Subcutaneous adipose tissue (tissue), 4 donors: Measurements from ENCODE around the gene KCNAB2. TPM values are rescaled to one million over a fixed set of nuclear protein-coding genes. Genes with fewer than 3 reads are reported as not detected.

ENCODE experiments used
- total RNA-seq, 4 donors: library from RNA; depleted of rRNA; stranded (reverse); fragments of >200 nt; gene quantifications; one replicate each; pipeline ENCODE4 v1.1.0, GENCODE V29; 2016
- TF ChIP-seq, protein P1 (sequence below): fragments of 450-650 bp; IDR thresholded peaks from one replicate; pipeline ENCODE4 v1.5.1; 2016; ENCODE audit warnings: low read depth, mild to moderate bottlenecking, control low read depth, antibody characterized with exemption, moderate library complexity

KCNAB2 gene
- total RNA-seq, 4 donors from 2014 or later: 10.2 to 48.6 (median 18.2) TPM

DNA sequence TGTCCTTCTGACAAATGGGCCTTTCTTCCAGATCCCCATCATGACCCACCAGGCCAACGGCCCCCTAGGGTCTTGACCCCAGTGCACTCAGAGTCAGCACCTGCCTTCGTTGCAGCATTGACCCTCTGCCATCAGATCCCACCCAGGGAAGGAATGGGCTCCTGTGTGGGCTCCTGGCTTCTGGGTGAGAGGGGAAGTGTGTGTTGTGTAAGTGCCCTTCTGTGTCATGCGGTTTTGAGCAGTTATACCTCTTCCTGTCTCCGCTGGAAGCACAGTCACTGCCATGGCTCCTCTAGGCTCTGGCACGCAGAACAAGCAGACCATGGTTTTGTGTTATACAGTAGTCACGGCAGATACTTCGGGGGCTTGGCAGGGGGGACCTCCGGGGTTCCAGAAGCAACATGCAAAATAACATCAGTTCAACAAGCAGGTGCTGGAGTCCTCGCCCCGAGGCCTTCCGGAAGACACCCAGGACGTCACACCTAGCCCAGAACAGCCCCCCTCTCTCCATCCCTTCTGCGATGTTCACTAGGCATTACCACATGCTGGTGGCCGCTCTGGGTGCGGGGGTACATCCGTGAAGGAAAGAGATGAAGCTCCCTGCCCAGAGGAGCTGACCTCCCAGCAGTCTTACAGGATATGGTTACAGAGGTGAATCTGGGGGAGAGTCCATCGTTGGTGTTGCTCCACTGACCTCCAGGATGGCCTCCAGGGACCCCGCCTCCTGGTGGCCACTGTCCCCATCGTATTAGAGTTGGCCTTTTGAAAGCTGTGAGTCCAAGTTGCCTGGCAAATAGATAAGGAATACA is 17.4 kb upstream of the KCNAB2 start:
- TF ChIP-seq, protein P1, sequence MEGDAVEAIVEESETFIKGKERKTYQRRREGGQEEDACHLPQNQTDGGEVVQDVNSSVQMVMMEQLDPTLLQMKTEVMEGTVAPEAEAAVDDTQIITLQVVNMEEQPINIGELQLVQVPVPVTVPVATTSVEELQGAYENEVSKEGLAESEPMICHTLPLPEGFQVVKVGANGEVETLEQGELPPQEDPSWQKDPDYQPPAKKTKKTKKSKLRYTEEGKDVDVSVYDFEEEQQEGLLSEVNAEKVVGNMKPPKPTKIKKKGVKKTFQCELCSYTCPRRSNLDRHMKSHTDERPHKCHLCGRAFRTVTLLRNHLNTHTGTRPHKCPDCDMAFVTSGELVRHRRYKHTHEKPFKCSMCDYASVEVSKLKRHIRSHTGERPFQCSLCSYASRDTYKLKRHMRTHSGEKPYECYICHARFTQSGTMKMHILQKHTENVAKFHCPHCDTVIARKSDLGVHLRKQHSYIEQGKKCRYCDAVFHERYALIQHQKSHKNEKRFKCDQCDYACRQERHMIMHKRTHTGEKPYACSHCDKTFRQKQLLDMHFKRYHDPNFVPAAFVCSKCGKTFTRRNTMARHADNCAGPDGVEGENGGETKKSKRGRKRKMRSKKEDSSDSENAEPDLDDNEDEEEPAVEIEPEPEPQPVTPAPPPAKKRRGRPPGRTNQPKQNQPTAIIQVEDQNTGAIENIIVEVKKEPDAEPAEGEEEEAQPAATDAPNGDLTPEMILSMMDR: no peak

DNA sequence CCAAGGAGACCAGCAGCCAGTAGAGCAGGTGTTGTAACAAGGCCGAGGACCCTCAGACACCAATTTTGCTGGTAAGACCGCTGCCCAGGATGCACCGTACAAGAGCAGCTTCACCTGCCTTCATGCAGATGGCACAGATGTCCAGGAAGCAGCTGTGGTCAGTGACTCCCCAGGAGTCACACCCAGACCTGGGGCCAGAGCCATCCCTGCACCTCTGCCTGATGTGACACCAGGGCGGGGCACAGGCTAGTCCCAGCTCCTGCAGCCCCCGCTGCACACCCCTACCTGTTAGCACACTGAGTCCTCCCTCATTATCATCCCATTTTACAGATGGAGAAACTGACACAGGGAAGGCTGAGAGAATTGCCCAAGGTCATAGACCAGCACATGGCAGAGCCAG is 16.3 kb upstream of the KCNAB2 start:
- TF ChIP-seq, protein P1: no peak

DNA sequence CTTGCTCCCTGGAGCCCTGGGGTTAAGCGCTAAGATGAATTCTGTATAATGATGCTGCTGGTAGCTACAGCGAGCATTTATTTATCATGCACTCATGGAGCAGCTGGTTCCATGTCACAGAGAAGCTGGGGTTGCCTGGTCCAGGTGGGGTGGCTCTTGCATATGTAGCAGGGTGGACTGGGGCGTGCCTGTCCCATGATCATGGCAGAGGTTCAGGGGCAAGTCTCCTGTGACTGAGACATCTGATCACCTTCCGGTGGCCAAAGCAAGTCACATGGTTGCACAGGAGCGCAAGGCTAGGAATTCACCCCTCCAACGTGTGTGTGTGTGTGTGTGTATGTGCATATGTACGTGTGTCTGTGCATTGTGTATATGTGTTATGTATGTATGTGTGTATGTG is 15.6 kb upstream of the KCNAB2 start:
- TF ChIP-seq, protein P1: no peak

DNA sequence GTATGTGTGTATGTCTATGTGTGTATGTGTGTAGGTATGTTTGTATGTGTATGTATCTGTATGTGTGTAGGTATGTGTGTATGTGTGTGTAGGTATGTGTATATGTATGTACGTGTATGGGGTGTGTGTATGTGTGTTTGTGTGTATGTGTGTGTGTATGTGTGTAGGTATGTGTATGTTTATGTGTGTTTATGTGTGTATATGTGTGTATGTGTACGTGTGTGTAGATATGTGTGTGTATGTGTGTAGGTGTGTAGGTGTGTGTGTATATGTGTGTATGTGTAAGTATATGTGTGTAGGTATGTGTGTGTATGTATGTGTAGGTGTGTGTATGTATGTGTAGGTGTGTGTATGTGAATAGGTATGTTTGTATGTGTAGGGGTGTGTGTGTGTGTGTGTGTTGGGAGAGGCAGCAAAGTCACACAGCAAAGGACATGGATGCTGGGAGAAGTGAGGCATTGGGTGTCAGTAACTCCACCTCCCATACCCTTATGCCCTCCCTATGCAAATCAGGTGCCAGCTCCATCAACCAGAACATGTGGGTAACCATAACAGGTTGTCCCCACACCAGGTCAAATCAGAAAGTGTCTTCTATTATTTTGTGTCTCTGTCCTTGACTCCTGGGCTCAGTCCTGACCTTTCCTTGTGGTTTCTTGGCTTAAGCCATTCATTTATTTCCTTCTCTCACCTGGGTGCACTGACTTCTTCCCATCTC is 15.0 kb upstream of the KCNAB2 start:
- TF ChIP-seq, protein P1: no peak

DNA sequence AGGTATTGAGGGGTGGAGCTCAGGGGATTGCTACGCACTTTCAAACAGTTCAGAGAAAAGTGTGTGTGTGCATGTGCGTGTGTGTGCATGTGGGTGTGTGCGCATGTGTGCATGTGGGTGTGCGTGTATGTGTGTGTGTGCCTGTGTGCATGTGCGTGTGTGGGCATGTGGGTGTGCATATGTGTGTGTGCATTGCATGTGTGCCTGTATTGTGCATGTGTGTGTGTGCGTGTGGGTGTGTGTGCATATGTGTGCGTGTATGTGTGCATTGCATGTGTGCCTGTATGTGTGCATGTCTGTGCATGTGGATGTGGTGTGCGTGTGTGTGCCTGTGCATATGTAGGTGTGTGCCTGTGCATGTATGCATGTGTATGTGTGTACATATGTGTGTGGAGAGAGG is 12.6 kb upstream of the KCNAB2 start:
- TF ChIP-seq, protein P1: no peak

DNA sequence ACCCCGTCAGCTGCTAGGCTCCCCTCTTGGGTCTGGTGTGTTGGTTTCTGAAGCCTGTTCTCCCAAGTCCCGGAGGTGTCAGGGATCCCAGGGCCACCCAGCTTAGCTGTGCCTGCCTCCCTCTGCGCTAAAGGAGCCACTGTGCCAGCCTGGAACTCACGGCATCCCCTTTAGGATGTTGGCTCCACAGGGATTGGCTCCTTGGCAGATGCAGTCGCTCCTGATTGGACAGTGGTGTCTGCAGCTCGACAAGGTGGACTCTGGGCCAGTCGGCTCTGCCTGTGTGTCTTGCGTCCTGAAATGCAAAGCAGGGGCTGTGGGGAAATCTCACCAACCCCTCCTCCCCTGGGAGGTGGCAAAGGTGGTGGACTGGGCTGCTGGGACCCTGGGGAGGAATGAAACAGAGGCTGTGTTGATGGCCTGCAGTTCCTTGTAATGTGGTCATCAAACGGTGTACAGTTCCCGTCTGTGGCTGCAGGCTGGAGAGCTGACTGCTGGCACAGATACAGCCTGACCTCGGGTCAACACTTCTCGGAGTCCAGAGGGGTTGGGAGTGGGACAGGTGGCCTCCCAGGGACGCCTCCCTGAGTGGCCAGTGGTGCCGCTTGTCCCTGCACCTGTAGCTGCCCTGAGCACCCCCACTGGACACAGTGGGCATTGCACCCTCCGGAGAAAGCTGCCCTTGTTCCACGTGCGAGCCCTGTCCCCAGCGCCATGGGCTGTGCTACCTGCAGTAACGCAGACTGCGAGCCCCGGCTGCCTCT is 11.5 kb upstream of the KCNAB2 start:
- TF ChIP-seq, protein P1: no peak

DNA sequence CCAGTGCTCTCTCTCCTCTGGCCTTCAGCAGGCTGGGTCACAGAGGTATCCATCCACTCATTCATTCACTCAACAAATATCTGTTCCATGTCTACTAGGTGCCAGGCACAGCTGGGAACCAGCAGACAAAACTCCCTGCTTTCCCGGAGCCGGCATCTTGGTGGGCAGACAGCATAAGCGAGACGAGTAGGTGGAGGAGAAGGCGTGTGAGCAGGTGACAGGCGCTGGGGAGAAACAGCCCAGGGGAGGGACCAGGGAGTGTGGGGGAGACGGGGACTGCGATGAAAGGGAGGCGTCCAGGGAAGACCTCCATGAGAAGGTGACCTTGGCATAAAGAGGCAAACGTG is 11.0 kb upstream of the KCNAB2 start:
- TF ChIP-seq, protein P1: no peak
